HG02798 (cell line): ENCODE measurements around the gene PTCD2.

ENCODE experiments used
- ATAC-seq: cut with Tn5 transposase; IDR thresholded peaks from one replicate; pipeline ENCODE4 v1.9.1; 2021; ENCODE audit warnings: mild to moderate bottlenecking; ENCODE audit not compliant: unreplicated experiment, poor library complexity

Gene PTCD2

DNA sequence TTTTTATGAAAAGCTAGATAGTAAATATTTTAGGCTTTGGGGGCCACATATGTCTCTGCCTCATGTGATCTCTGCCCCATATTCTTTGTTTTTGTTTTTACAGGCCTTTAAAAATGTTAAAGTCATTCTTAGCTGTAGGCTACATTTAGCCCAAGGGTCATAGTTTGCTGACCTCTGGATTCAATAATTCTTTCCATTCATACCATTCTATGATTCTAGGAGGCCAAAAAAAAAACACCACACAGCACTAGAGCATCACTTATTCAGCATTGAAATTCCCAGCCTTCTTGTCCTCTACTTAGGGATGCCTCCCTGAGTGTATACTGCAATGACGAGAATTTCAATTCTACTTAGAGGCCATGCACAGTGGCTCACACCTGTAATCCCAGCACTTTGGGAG lies 17.0 kb downstream of the PTCD2 start:
- ATAC-seq: no peak

DNA sequence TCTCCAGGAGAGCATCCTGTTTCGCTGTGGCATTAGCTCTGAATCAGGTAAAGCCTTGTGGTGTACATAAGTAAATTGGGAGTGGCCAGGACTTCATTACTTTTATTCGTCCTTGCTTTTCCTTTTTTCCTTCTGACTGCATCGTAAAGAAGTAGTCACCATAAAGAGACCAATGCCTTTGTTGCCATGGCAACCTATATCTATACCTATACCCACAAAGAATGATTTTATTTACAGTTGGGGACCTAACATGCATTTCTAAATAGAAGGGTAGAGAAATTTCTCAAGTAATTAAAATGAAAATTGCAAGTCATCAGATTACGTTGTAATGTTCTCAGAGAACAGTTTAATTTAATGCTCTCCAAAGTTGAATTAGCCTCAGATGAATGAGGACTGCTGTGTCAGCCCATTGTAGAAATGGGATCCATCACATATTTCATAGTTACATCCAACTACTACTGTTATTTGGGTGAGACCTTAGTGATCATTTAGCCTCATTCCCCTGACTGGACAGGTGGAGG lies 18.6 kb downstream of the PTCD2 start:
- no peak for ATAC-seq

GRCh38 chr5:72346398-72346797 lies 26.2 kb downstream of the PTCD2 start:
- no peak for ATAC-seq

- ATAC-seq: no peak
These were observed 27.7 kb downstream of the PTCD2 start for GRCh38 chr5:72347801-72348308.

GRCh38 chr5:72351376-72351775 lies 31.2 kb downstream of the PTCD2 start:
- no peak for ATAC-seq

GRCh38 chr5:72352616-72353015 lies 32.4 kb downstream of the PTCD2 start:
- no peak for ATAC-seq

- no peak for ATAC-seq
These were observed 32.9 kb downstream of the PTCD2 start for GRCh38 chr5:72353046-72353445.

GRCh38 chr5:72355706-72356299 lies 35.6 kb downstream of the PTCD2 start:
- ATAC-seq: no peak

DNA sequence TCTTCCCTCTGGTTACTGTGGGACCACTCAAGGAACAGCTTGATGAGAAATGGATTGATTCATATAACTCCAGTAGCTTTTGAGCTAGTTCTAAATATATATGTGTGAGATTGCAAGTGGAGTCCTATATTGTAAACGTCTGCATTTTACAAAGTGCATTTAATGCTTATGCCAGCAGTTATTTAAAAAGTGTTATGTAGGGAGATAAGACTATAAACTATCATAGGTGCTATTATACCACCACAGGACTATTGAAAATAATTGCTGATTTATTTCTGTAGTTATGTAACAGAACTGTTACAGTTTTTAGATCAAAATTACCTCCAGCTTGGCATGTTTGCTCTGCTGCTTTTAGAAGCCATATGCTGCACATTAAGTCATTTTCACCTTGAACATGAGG lies 36.2 kb downstream of the PTCD2 start:
- ATAC-seq: no peak

DNA sequence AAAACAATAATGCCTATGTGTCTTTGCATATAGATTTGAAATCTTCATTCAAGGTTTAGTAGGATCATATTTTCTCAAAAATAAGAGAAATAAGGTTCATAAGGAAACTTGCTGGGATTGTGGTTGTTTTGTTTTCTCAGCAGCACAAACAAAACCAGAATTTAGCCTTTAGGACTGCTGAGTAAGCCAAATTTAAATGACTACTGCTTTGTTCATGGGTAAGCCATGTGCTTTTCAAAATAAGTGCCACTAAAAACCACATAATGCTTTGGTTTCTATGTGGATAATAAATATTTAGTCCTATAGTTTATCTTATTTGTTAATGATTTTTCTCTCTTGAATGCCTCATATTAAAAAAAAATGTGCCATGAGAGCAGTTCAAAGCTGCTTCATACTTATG lies 38.8 kb downstream of the PTCD2 start:
- ATAC-seq: no peak

- ATAC-seq: no peak
These were observed 39.7 kb downstream of the PTCD2 start for GRCh38 chr5:72359886-72360285.

DNA sequence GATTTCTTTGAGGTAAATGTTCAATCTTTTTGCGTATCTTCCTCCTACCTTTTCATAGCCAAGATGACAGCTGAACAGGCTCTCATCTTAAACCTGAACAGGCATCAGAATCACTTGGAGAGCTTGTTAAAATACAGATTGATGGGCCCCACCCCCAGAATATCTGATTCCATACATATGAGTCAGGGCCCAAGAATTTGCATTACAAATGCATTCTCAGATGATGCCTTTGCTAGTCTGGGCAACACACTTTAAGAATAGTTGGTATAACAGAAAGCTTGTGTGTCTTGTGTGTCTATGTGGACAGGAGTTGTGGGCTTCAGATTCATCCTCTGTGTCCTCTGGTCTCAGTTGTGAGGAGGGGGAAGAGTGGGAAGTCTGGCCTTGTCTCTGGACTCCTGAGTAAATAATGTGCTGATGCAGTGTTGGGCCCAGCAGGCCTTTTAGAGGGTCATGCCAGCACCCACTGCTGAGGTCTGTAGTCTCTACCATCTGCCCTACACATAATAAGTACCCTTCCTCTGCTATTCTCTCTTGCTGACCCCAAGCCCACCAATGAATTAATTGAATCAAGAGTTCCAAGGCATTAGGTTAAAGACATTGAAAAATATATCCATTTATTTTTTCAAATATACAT lies 43.1 kb downstream of the PTCD2 start:
- ATAC-seq: no peak

DNA sequence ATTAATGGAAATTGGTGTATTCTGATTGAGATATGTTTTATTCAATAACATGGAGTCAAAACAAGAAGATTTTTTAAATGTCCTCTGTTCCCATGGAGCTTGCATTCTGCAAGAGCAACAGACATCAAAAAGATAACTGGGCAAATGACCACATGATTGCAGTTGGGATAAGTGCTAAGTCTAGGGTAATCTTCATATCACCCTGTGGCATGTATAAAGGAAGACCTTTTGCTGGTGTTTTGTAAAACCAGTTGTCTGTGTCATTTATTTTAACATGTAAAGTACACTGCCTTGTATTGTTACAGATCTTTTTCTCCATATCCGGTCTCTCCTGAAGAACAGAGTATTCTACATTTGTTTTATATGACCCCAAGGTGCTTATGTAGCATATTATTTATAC lies 44.0 kb downstream of the PTCD2 start:
- no peak for ATAC-seq

- ATAC-seq: no peak
These were observed 44.8 kb downstream of the PTCD2 start for GRCh38 chr5:72364951-72365350.

DNA sequence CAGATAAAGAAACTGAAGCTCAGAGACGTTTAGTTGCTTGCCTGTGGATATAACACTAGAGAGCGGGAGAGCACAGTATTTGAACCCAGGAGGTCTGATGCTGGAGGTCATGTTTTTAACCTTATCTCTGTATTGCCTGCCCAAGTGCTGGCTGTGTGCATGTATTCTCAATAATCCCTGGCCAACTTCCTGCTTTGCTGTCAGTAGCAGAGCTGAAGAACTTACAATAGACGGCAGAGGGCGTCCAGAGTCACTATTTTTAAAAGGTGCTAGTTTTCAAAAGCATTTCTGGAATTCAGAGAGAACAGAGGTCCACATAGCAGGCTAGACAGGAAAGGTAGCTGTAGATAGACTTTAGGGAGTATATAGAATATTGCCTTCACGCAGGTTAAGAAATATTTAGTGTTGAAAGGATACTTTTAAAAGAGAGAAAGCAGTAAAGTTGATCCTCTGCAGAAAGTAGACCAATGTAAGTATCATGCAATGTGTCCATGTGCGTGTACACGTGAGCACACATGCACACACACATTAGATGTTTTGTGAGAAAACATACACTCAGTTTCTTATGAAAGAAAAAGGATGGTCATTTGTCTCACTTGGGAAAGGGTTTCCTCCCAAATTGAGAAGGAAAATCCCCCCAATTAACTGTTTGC lies 46.3 kb downstream of the PTCD2 start:
- ATAC-seq: peak; percentile 75

GRCh38 chr5:72368271-72368670 lies 48.1 kb downstream of the PTCD2 start:
- ATAC-seq: no peak

- no peak for ATAC-seq
These were observed 49.1 kb downstream of the PTCD2 start for GRCh38 chr5:72369301-72369700.

GRCh38 chr5:72369711-72370110 lies 49.5 kb downstream of the PTCD2 start:
- ATAC-seq: no peak

DNA sequence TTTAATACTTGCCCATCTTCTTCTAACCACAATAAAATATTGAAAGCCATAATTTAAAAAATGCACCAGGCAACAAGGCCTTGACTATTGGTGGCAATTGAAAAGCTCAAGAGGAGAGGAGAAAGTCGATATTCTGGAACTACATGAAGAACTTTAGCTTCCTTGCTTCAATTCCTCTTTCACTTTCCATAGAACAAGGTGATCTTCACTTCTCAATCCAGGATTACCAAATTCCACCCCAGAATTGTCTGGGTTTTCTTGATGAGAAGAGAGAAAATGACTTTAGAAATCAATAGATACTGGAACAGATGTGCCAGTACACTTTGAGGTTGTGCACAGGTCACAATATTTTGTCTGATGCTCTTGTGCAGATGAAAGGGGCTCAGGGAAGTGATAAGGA lies 52.2 kb downstream of the PTCD2 start:
- ATAC-seq: no peak

GRCh38 chr5:72372923-72373322 lies 52.8 kb downstream of the PTCD2 start:
- ATAC-seq: no peak

DNA sequence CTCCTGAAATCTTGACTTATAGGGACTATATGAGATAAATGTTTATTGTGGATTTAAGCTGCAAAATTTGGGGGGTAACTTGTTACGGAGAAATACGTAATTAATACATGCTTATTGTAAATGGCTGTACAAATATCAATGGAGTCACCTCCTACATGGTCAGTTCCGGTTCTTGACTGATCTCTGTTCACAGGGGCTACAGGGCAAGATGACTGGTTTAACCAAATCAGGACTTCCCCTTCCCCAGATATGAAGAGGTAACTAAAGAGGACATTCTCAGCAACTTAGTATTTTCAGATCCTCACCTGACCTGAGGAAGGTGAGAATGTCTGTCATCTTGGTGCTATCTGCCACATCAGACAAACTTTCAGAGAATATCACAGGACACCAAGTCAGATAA lies 54.7 kb downstream of the PTCD2 start:
- no peak for ATAC-seq

- ATAC-seq: no peak
These were observed 56.2 kb downstream of the PTCD2 start for GRCh38 chr5:72376381-72376780.
